T-helper 17 cell (primary cell): ENCODE measurements around the gene DPP6. TPM values are rescaled to one million over a fixed set of nuclear protein-coding genes. Genes with fewer than 3 reads are reported as not detected.
"Not testable (repeated sequence)": the region's sequence is repeated elsewhere in the genome, so short reads cannot be mapped to it uniquely, and the experiment has no call there.

Experiments
- ATAC-seq: fragments of 150-1000 bp; cut with Tn5 transposase; 2 replicates; pipeline ENCODE4 v1.10.0; 2021; ENCODE audit warnings: mild to moderate bottlenecking, moderate library complexity
- DNase-seq, 3 donors: peaks; one replicate each; pipeline versions ENCODE4 v3.0.0 to v3.0.0-alpha.2; 2020 to 2021
- H3K9me3 ChIP-seq: one replicate; pipeline ENCODE4 v1.7.0; 2013; ENCODE audit warnings: low read length, mild to moderate bottlenecking; ENCODE audit not compliant: control insufficient read depth, poor library complexity, severe bottlenecking
- H3K27ac Mint-ChIP-seq: one replicate; pipeline ENCODE4 v1.8.0; 2022; ENCODE audit warnings: mild to moderate bottlenecking, moderate library complexity, mixed read lengths
- H3K27me3 Mint-ChIP-seq: one replicate; pipeline ENCODE4 v1.8.0; 2022; ENCODE audit warnings: mixed read lengths
- H3K36me3 Mint-ChIP-seq: one replicate; pipeline ENCODE4 v1.8.0; 2022; ENCODE audit warnings: low read depth, mixed read lengths
- H3K4me1 Mint-ChIP-seq: one replicate; pipeline ENCODE4 v1.8.0; 2022; ENCODE audit warnings: mild to moderate bottlenecking, mixed read lengths
- H3K4me3 Mint-ChIP-seq: one replicate; pipeline ENCODE4 v1.8.0; 2022; ENCODE audit warnings: mild to moderate bottlenecking, moderate library complexity, mixed read lengths
- total RNA-seq, 4 donors: library from RNA in 2 of 4; stranded (reverse) in 2 of 4; gene quantifications; one replicate each; pipeline ENCODE4 v1.2.3 and lab custom pipeline; 2022 to 2026

DPP6 gene
- total RNA-seq, 2 donors from 2014 or later = not detected

- peaks cover 3% of the 10 kb centered on the region for H3K4me1 Mint-ChIP-seq
- DNase-seq (no peak), ATAC-seq (no peak)
- H3K27ac Mint-ChIP-seq = no peak overlapping the region
- no peak overlapping the region for H3K4me3 Mint-ChIP-seq
- no peaks in the 10 kb centered on the region for H3K36me3 Mint-ChIP-seq
- H3K27me3 Mint-ChIP-seq = peaks cover 23% of the 10 kb centered on the region
- H3K9me3 ChIP-seq = no peaks in the 10 kb centered on the region
These were observed 864.9 kb downstream of the DPP6 start for GRCh38 chr7:154916856-154917807.

- no peaks in the 10 kb centered on the region for H3K9me3 ChIP-seq
- H3K36me3 Mint-ChIP-seq = no peaks in the 10 kb centered on the region
- peaks cover 28% of the 10 kb centered on the region for H3K27me3 Mint-ChIP-seq
- DNase-seq = no peak
- H3K4me3 Mint-ChIP-seq = no peak overlapping the region
- no peak for ATAC-seq
- no peak overlapping the region for H3K27ac Mint-ChIP-seq
- H3K4me1 Mint-ChIP-seq = peaks cover 3% of the 10 kb centered on the region
These were observed 865.6 kb downstream of the DPP6 start for GRCh38 chr7:154917808-154918160.

GRCh38 chr7:154918266-154918665 lies 866.1 kb downstream of the DPP6 start:
- Mint-ChIP-seq H3K4me3 (no peak overlapping the region), H3K27me3 (peaks cover 28% of the 10 kb centered on the region), H3K4me1 (peaks cover 3% of the 10 kb centered on the region), H3K36me3 (no peaks in the 10 kb centered on the region), H3K27ac (no peak overlapping the region)
- ATAC-seq (no peak), DNase-seq (no peak)
- H3K9me3 ChIP-seq = no peaks in the 10 kb centered on the region

- DNase-seq = no peak
- H3K36me3 Mint-ChIP-seq = no peaks in the 10 kb centered on the region
These were observed 866.5 kb downstream of the DPP6 start for GRCh38 chr7:154918741-154919140.

GRCh38 chr7:154919344-154920225 lies 867.4 kb downstream of the DPP6 start:
- H3K4me3 Mint-ChIP-seq = no peak overlapping the region
- DNase-seq (no peak), ATAC-seq (no peak)
- H3K27ac Mint-ChIP-seq = no peak overlapping the region
- no peaks in the 10 kb centered on the region for H3K9me3 ChIP-seq
- no peaks in the 10 kb centered on the region for H3K4me1 Mint-ChIP-seq
- H3K27me3 Mint-ChIP-seq = peaks cover 19% of the 10 kb centered on the region
- H3K36me3 Mint-ChIP-seq = no peaks in the 10 kb centered on the region

More at GRCh38 chr7:154918741-154919140, 866.5 kb downstream of the DPP6 start:
- H3K9me3 ChIP-seq = no peaks in the 10 kb centered on the region
- no peak for ATAC-seq
- Mint-ChIP-seq H3K4me3 (no peak overlapping the region), H3K27ac (no peak overlapping the region), H3K4me1 (peaks cover 2% of the 10 kb centered on the region), H3K27me3 (peaks cover 23% of the 10 kb centered on the region)

GRCh38 chr7:154922472-154922871 lies 870.3 kb downstream of the DPP6 start:
- H3K27me3 Mint-ChIP-seq = peaks cover 12% of the 10 kb centered on the region
- not testable (repeated sequence) for H3K9me3 ChIP-seq, H3K27ac Mint-ChIP-seq, ATAC-seq, DNase-seq, H3K4me1 Mint-ChIP-seq, H3K36me3 Mint-ChIP-seq, H3K4me3 Mint-ChIP-seq

- Mint-ChIP-seq H3K4me1 (peaks cover 25% of the 10 kb centered on the region), H3K36me3 (no peaks in the 10 kb centered on the region), H3K27ac (peak overlapping the region; percentile 99), H3K27me3 (no peaks in the 10 kb centered on the region), H3K4me3 (peak overlapping the region; percentile 97)
- no peaks in the 10 kb centered on the region for H3K9me3 ChIP-seq
- peak; percentile 38 to 69 (median 44) for DNase-seq
- ATAC-seq = peak; percentile 71
These were observed 875.5 kb downstream of the DPP6 start for GRCh38 chr7:154927624-154928125.

GRCh38 chr7:154928136-154929005 lies 876.2 kb downstream of the DPP6 start:
- Mint-ChIP-seq H3K4me3 (peak overlapping the region; percentile 97), H3K27me3 (no peaks in the 10 kb centered on the region), H3K36me3 (no peaks in the 10 kb centered on the region), H3K4me1 (peaks cover 25% of the 10 kb centered on the region), H3K27ac (peak overlapping the region; percentile 99)
- no peaks in the 10 kb centered on the region for H3K9me3 ChIP-seq
- DNase-seq (no peak), ATAC-seq (peak; percentile 84)

- ATAC-seq (no peak), DNase-seq (no peak)
- no peaks in the 10 kb centered on the region for H3K36me3 Mint-ChIP-seq
- peak overlapping the region; percentile 99 for H3K27ac Mint-ChIP-seq
- H3K9me3 ChIP-seq = no peaks in the 10 kb centered on the region
- no peaks in the 10 kb centered on the region for H3K27me3 Mint-ChIP-seq
- H3K4me3 Mint-ChIP-seq = peak overlapping the region; percentile 97
- H3K4me1 Mint-ChIP-seq = peaks cover 25% of the 10 kb centered on the region
These were observed 877.0 kb downstream of the DPP6 start for GRCh38 chr7:154929006-154929726.

GRCh38 chr7:154931906-154932305 lies 879.7 kb downstream of the DPP6 start:
- Mint-ChIP-seq H3K4me3 (no peak overlapping the region), H3K4me1 (peaks cover 25% of the 10 kb centered on the region)
- DNase-seq = no peak

GRCh38 chr7:154934353-154934952 lies 882.3 kb downstream of the DPP6 start:
- DNase-seq, H3K27ac Mint-ChIP-seq, H3K36me3 Mint-ChIP-seq, ATAC-seq, H3K4me3 Mint-ChIP-seq, H3K27me3 Mint-ChIP-seq, H3K9me3 ChIP-seq: not testable (repeated sequence)
- H3K4me1 Mint-ChIP-seq = peaks cover 13% of the 10 kb centered on the region

More at GRCh38 chr7:154931906-154932305, 879.7 kb downstream of the DPP6 start:
- Mint-ChIP-seq H3K36me3 (peaks cover 3% of the 10 kb centered on the region), H3K27ac (no peak overlapping the region), H3K27me3 (no peaks in the 10 kb centered on the region)
- H3K9me3 ChIP-seq = no peaks in the 10 kb centered on the region
- ATAC-seq = no peak

GRCh38 chr7:154937837-154938236 lies 885.6 kb downstream of the DPP6 start:
- H3K27me3 Mint-ChIP-seq = no peaks in the 10 kb centered on the region
- H3K9me3 ChIP-seq = no peaks in the 10 kb centered on the region
- peaks cover 3% of the 10 kb centered on the region for H3K36me3 Mint-ChIP-seq
- DNase-seq = no peak
- no peak overlapping the region for H3K4me3 Mint-ChIP-seq
- no peak for ATAC-seq
- peaks cover 5% of the 10 kb centered on the region for H3K4me1 Mint-ChIP-seq
- H3K27ac Mint-ChIP-seq = no peak overlapping the region
